Heart right ventricle (tissue), 16 donors: Measurements from ENCODE around the gene HEXIM1. TPM values are rescaled to one million over a fixed set of nuclear protein-coding genes. Genes with fewer than 3 reads are reported as not detected.

Source experiments
- ATAC-seq, 8 donors: fragments of 200-7000 bp; cut with Tn5 transposase; one replicate each; pipeline ENCODE4 v1.9.1; 2020; ENCODE audit warnings: mild to moderate bottlenecking in 8 of 8, moderate library complexity in 8 of 8, moderate number of reproducible peaks in 1 of 8
- DNase-seq, 2 donors: peaks; one replicate each; pipeline ENCODE4 v3.0.0-alpha.2; 2020
- H3K27ac ChIP-seq, 10 donors: fragments of 200-600 bp; sonication (generic) in 2 of 10; one replicate each; pipeline versions ENCODE4 v1.5.0 to v1.8.0; 2020 to 2022; ENCODE audit warnings: mild to moderate bottlenecking in 3 of 10
- H3K27me3 ChIP-seq, 7 donors: fragments of 200-600 bp; one replicate each; pipeline ENCODE4 v1.8.0; 2021 to 2022; ENCODE audit warnings: mild to moderate bottlenecking in 2 of 7
- H3K36me3 ChIP-seq, 9 donors: fragments of 200-600 bp; sonication (generic) in 1 of 9; one replicate each; pipeline versions ENCODE4 v1.5.0 to v1.8.0; 2020 to 2022; ENCODE audit warnings: mild to moderate bottlenecking in 2 of 9
- H3K4me1 ChIP-seq, 9 donors: fragments of 200-600 bp; sonication (generic) in 1 of 9; one replicate each; pipeline versions ENCODE4 v1.5.0 to v1.8.0; 2020 to 2022; ENCODE audit warnings: mild to moderate bottlenecking in 4 of 9
- H3K4me3 ChIP-seq, 10 donors: fragments of 200-600 bp; sonication (generic) in 2 of 10; one replicate each; pipeline versions ENCODE4 v1.5.0 to v1.8.0; 2020 to 2022; ENCODE audit warnings: mild to moderate bottlenecking in 7 of 10, moderate library complexity in 2 of 10
- H3K9me3 ChIP-seq, 11 donors: fragments of 200-600 bp in 10 of 11; sonication (generic) in 2 of 11; one replicate each; pipeline versions ENCODE4 v1.5.0 to v1.8.0; 2013 to 2022; ENCODE audit warnings: mild to moderate bottlenecking in 2 of 11, control low read depth in 1 of 11, moderate library complexity in 1 of 11
- CTCF ChIP-seq, 9 donors: fragments of 200-600 bp; sonication (generic) in 2 of 9; IDR thresholded peaks; one replicate each; pipeline versions ENCODE4 v1.5.0 to v1.8.0; 2021 to 2022; ENCODE audit warnings: antibody characterized with exemption in 9 of 9, mild to moderate bottlenecking in 5 of 9, moderate library complexity in 1 of 9
- WGBS, 2 donors: extraction: QIAGEN DNeasy Blood & Tissue Kit; methylation state at CpG; one replicate each; pipeline ENCODE4 v1.1.7; 2013; ENCODE audit warnings: inconsistent platforms in 1 of 2; 5-methylcytosine and 5-hydroxymethylcytosine counted together
- intact Hi-C, 10 donors: fragments of 100-400 bp; cut with DNase I; formaldehyde crosslinking; loops; one replicate each; pipeline versions ENCODE4 v1.11.1 to v1.14.2; 2022
- polyA plus RNA-seq, 2 donors: library from polyadenylated mRNA; stranded (reverse); fragments of 200-250 nt; gene quantifications; one replicate each; pipeline ENCODE4 v1.2.3, GENCODE V29; 2013
- total RNA-seq, 10 donors: library from RNA; stranded (reverse); fragmentation: NEBNext Ultra II Directional in 3 of 10; extraction: Animal tissue kit (Norgen Biotek cat#: 25700) in 3 of 10; gene quantifications; one replicate each; pipeline versions ENCODE4 v1.2.1 to v1.2.4, GENCODE V29; 2021 to 2023
- donor health status: Arrhythmogenic right ventricular cardiomyopathy.
- donor health status: ischemic (EF 13 %, LVEDD 7.1; RV severe dilation, severe dysfunction).
- donor health status: healthy with polysubstance abuse.
- donor health status: DM: no; HTN: yes; CAD: no.
- donor health status: DM: no; HTN: no; CAD: no.
- donor health status: ischemic (EF 25% LVEDD 6.9; RV normal size, moderate dysfunction).
- donor health status: ischemic (EF 25% LVEDD 5.7; RV mildly dilated, moderate dysfunction).
- donor health status: healthy.
- donor health status: DM: yes; HTN: yes; CAD: no.
- donor health status: Ischemic cardiomyopathy.
- donor health status: ischemic (EF 35%, LVEDD 5.7; RV mildly dilated, moderate dysfunction).
- donor health status: nonischemic (EF 11% LVEDD 7.7; RV severe dilation, severe dysfunction).
- donor health status: DM: yes; HTN: yes; CAD: no.
- donor health status: PGD.
- donor health status: ischemic (EF 29% LVEDD 5.4; RV normal size, mild dysfunction).
- donor health status: nonischemic (EF 23%, LVEDD 6.1; RV moderate dilation, normal function).

The HEXIM1 gene
- total and polyA plus RNA-seq, 12 donors: 8.4 to 37.4 (median 18.3) TPM

DNA sequence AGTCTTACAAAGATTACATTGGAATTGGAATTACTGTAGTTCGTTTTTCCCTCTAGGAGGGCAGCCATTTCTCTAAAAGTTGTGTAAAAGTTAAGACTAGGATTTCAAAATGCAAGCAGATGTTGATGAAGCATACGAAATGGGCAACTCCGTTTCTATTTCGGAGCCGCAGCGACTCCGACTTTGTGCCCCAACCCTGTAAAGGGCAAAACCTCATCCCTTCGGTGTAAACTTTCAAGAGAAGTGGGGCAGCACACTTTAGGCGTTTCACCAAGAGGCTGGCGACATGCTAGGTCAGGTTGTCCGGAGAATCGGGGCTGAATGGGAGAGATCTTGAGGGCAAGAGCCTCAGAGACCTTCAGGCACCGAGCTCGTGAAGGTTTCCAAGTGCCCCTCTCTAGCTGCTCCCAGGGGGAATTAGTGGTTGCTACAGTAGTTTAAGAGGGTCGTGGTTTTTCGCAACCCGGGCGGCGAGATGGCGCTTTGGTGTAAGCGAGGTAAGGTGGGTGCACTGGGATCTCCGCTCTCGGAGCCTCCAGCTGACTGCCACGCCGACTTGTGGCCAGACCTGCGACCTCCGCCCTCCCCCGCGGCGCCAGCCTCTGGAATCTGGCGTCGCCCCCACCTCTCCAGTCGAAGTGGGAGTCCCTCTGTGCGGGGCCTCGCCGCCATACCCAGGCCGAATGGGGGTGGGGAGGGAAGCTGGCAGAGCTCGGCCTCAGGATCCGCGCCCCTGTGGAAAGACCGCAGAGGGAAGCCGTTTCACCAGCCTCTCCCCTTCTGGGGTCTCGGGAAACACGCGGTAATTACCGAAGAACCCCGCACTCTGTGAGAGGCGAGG lies 12.4 kb downstream of the HEXIM1 start:
- intact Hi-C loops: loop anchor here in 4 of 10 donors (1.0 to 5.0 kb wide), 3 partner anchors 9 to 37 kb away; partner anchors contain the start of gene HEXIM1 (in 4 of the 4)
- no peaks in the 10 kb centered on the region for H3K27me3 ChIP-seq
- ATAC-seq: peak; percentile 63 to 82 (median 74)
- no peaks in the 10 kb centered on the region for H3K9me3 ChIP-seq
- DNase-seq: peak; percentile 75 to 78
- peak overlapping the region; percentile 99 to 100 (median 100) for H3K27ac ChIP-seq
- peak overlapping the region; percentile 79 to 98 (median 94) for H3K4me3 ChIP-seq
- WGBS, 2 donors: 0% methylated on average over 48 of the region's 48 CpGs
- H3K4me1 ChIP-seq: peaks cover 10 to 55% (median 45%) of the 10 kb centered on the region in 9 donors
- H3K36me3 ChIP-seq: peaks cover 0 to 11% (median 0%) of the 10 kb centered on the region in 9 donors
- peak in 5 of 9 donors; percentile 18 to 58 (median 52) for TF ChIP-seq CTCF (IDR thresholded peaks at IDR 0.05)

- peaks cover 0 to 11% (median 0%) of the 10 kb centered on the region in 9 donors for H3K36me3 ChIP-seq
- TF ChIP-seq CTCF (IDR thresholded peaks at IDR 0.05): no peak
- intact Hi-C loops: loop anchor here in 4 of 10 donors (1.0 to 5.0 kb wide), 2 partner anchors 13 to 36 kb away; partner anchors contain the start of gene HEXIM1 (in 4 of the 4)
Observed at GRCh38 chr17:45161288-45162024, 13.2 kb downstream of the HEXIM1 start, which contains the start of gene HEXIM2. Gene HEXIM2, plus strand, starts transcription at chr17:45161875. Its CDS starts 919 bp downstream, at chr17:45162794.

GRCh38 chr17:45162025-45162687 lies 13.9 kb downstream of the HEXIM1 start:
- ATAC-seq (peak in 1 of 8 donors; percentile 15), DNase-seq (peak in 1 of 2 donors; percentile 30)
- peaks cover 10 to 54% (median 39%) of the 10 kb centered on the region in 9 donors for H3K4me1 ChIP-seq
- 60 to 61% methylated on average over 9 of the region's 9 CpGs for WGBS, 2 donors
- peaks cover 0 to 11% (median 0%) of the 10 kb centered on the region in 9 donors for H3K36me3 ChIP-seq
- H3K27me3 ChIP-seq: no peaks in the 10 kb centered on the region
- TF ChIP-seq CTCF (IDR thresholded peaks at IDR 0.05): no peak
- H3K4me3 ChIP-seq: peak overlapping the region in 9 of 10 donors; percentile 10 to 96 (median 49)
- H3K27ac ChIP-seq: peak overlapping the region in 9 of 10 donors; percentile 47 to 100 (median 66)
- intact Hi-C loops: loop anchor here in 2 of 10 donors (5.0 kb wide), 1 partner anchor 35 kb away; no protein-coding TSS in a partner anchor
- H3K9me3 ChIP-seq: no peaks in the 10 kb centered on the region

More at GRCh38 chr17:45161288-45162024, 13.2 kb downstream of the HEXIM1 start, which contains the start of gene HEXIM2:
- peak within 1 kb of the TSS; percentile 99 to 100 (median 100) for H3K27ac ChIP-seq
- peaks cover 10 to 55% (median 39%) of the 10 kb centered on the region in 9 donors for H3K4me1 ChIP-seq
- ATAC-seq (peak; percentile 94 to 97 (median 97)), DNase-seq (peak; percentile 96 to 99)
- H3K9me3 ChIP-seq: no peaks in the 10 kb centered on the region
- 0% methylated on average over 50 to 53 of the region's 53 CpGs for WGBS, 2 donors
- H3K27me3 ChIP-seq: no peaks in the 10 kb centered on the region
- H3K4me3 ChIP-seq: peak within 1 kb of the TSS; percentile 79 to 98 (median 94)
